Activated T-helper 2 cell treated with anti-CD3 and anti-CD28 coated beads, Interferon-gamma antibody, Interleukin-2, Interleukin-4, amounts not matched to agents 10 μg/mL and 5 μg/mL and 100 μg/mL, durations not matched to agents 14 hours and 24 hours and 36 hours (primary cell): Measurements from ENCODE around the gene TLK1. TPM values are rescaled to one million over a fixed set of nuclear protein-coding genes. Genes with fewer than 3 reads are reported as not detected.

Source experiments
- DNase-seq: peaks from one replicate; pipeline ENCODE4 v3.0.0; 2021; ENCODE audit warnings: low spot score
- H3K27ac Mint-ChIP-seq: one replicate; pipeline ENCODE4 v1.8.0; 2021; ENCODE audit warnings: mixed read lengths
- H3K27me3 Mint-ChIP-seq: one replicate; pipeline ENCODE4 v1.8.0; 2021; ENCODE audit warnings: low read depth, mixed read lengths
- H3K36me3 Mint-ChIP-seq: one replicate; pipeline ENCODE4 v1.8.0; 2021; ENCODE audit warnings: low read depth, mixed read lengths
- H3K4me1 Mint-ChIP-seq: one replicate; pipeline ENCODE4 v1.8.0; 2021; ENCODE audit warnings: low read depth, mixed read lengths
- H3K4me3 Mint-ChIP-seq: one replicate; pipeline ENCODE4 v1.8.0; 2021; ENCODE audit warnings: low read depth, mild to moderate bottlenecking, moderate library complexity, mixed read lengths
- H3K9me3 Mint-ChIP-seq: one replicate; pipeline ENCODE4 v1.8.0; 2021; ENCODE audit warnings: mixed read lengths
- intact Hi-C: fragments of 100-400 bp; cut with micrococcal nuclease; formaldehyde crosslinking; loops from one replicate; pipeline ENCODE4 v1.15.1; 2023
- total RNA-seq: library from RNA; stranded (reverse); gene quantifications from 2 replicates; pipeline ENCODE4 v1.2.3, GENCODE V29; 2022

Gene TLK1
- total RNA-seq, 1 donor from 2014 or later, result 81.7 TPM

DNA sequence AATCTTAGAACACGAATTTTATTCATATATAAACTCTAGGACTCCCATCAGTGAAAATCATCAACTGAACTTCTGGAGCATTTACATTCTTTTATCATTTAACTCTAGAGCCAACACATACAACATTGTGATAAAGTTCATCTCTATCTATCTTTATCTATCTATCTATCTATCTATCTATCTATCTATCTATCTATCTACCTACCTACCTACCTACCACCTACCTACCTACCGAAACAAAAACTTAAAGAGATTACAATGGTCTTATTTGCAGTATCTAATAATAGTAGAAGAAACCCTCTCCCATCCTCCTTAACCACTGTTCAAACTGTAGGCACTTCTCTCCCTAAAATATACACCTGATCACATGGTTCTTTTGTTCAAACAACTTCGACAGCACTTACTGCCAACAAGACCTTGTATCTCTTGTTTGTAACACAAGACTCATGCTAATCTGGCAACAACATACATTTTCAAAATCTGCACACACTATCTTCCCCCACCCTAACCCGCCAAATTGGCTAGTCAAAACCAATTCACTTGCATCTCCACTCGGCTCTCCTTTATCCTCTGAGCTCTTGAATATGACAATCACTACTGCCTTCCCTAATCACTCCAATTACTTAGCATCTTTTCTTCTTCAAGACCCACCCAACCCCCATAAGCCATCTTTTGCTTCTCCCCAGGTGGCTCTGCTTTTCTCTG, 162.6 kb downstream of the TLK1 start:
- H3K27ac Mint-ChIP-seq, result peak overlapping the region; percentile 2
- no peaks in the 10 kb centered on the region for H3K27me3 Mint-ChIP-seq
- H3K36me3 Mint-ChIP-seq, result peaks cover 64% of the 10 kb centered on the region
- H3K4me1 Mint-ChIP-seq, result no peaks in the 10 kb centered on the region
- no peak overlapping the region for H3K4me3 Mint-ChIP-seq
- intact Hi-C loops, result no loop called here
- no peaks in the 10 kb centered on the region for H3K9me3 Mint-ChIP-seq
- no peak for DNase-seq

DNA sequence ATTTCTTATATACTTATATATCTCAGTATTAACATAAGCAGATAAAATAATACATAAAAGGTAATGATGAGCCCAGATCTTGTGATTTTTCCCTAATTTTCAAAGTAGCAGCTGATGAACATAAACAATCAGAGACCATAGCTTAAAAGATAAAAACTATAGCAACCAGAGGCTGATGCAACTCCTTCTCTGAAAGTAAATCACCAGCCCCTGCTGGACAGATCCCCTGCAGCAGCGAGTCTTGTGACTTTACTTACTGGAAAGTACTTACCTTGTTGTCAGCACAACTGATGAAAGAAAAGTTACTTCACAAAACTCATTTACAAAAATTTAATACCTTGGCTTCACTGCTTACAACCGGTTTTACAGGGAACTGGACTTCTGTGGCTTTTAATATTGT, 164.4 kb downstream of the TLK1 start:
- H3K27ac Mint-ChIP-seq, result no peak overlapping the region
- intact Hi-C loops, result no loop called here
- peaks cover 64% of the 10 kb centered on the region for H3K36me3 Mint-ChIP-seq
- H3K27me3 Mint-ChIP-seq, result no peaks in the 10 kb centered on the region
- H3K9me3 Mint-ChIP-seq, result no peaks in the 10 kb centered on the region
- H3K4me3 Mint-ChIP-seq, result no peak overlapping the region
- peaks cover 3% of the 10 kb centered on the region for H3K4me1 Mint-ChIP-seq
- DNase-seq, result no peak

DNA sequence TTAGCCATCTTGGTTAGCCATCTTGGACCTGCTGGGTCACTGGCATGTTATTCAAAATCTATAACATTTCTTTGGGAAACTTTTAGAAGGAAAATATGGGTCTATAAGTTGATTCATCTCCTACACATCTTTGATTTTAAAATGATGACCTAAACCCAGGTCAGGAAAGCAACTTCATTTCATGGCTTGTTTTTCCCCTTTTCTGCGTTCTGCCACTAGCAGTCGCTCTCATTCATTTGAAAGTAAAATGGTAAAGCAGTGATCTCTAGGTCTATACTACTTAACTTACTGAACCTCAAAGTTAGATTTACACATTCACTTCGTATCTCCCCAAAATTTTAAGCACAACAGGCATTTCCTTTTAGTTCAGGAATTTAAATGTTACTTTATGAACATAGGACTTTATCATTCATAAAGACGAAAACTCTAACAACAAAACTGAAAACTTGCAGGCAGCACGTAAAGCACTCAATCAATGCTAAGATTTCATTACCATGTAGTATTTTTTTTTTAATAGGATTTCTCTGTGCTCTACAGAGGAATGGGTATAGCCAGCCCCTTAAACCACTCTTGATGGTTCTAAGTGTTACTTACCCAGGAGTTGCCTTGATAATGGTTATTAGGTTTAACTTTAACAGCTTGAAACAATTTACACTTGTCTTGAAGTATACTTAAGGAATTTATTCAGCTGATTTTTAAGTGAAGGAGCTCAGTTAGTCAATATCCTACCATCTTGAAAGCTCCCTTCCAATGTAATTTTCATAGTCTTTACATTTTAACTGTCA, 169.1 kb downstream of the TLK1 start:
- peaks cover 3% of the 10 kb centered on the region for H3K4me1 Mint-ChIP-seq
- H3K27ac Mint-ChIP-seq, result no peak overlapping the region
- H3K36me3 Mint-ChIP-seq, result peaks cover 48% of the 10 kb centered on the region

DNA sequence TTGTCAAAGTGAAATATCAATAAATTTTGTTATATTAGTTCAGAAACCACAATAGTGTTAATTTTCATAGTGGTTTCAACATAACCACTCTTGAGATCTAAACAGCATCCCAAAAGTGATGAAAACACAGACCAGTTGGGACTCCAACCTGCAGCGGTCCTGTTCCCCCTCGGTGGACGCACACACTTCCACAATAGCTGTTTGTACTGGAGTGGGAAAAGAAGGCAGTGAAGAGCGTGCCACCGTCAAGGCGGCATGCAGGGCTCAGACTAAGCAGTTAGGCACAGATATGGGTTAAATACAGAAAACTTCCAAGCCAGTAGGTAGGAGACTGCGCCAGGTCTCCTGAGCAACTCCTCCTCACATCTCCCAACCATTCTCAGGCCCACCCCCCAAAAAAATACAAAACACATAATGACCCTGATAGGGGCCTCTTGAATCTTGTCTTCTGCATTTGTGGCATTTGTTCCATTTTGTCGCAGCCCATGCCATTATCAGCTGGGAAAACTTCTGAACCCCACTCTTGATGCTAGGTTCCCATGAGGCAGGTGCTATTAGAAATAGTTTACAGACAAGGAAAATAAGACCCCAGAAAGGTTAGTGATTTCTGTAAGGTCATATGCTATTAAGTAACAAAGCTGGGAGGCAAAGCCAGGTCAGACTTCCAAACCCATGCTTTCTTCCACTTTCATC, 174.0 kb downstream of the TLK1 start:
- intact Hi-C loops, result no loop called here
- Mint-ChIP-seq H3K27ac (no peak overlapping the region), H3K4me1 (peaks cover 3% of the 10 kb centered on the region), H3K4me3 (no peak overlapping the region), H3K9me3 (no peaks in the 10 kb centered on the region), H3K27me3 (no peaks in the 10 kb centered on the region), H3K36me3 (peaks cover 21% of the 10 kb centered on the region)
- no peak for DNase-seq

More for the DNA sequence above, 169.1 kb downstream of the TLK1 start:
- no peak overlapping the region for H3K4me3 Mint-ChIP-seq
- intact Hi-C loops, result no loop called here
- no peaks in the 10 kb centered on the region for H3K27me3 Mint-ChIP-seq
- no peaks in the 10 kb centered on the region for H3K9me3 Mint-ChIP-seq
- no peak for DNase-seq

DNA sequence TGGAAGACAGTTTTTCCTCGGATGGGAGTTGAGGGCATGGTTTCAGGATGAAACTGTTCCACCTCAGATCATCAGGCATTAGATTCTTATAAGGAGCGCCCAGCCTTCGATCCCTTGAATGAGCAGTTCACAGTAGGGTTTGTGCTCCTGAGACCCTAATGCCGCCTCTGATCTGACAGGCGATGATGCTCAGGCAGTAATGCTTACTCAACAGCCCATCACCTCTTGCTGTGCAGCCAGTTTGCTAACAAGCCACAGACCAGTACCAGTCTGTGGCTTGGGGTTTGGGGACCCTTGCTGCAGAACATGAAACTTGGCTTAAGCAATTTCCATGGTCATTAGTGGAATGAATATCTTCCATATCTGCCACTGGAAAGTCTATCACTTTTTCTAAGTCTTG, 175.3 kb downstream of the TLK1 start:
- peaks cover 11% of the 10 kb centered on the region for H3K36me3 Mint-ChIP-seq
- H3K4me3 Mint-ChIP-seq, result no peak overlapping the region
- intact Hi-C loops, result no loop called here
- no peaks in the 10 kb centered on the region for H3K4me1 Mint-ChIP-seq
- no peaks in the 10 kb centered on the region for H3K27me3 Mint-ChIP-seq
- no peaks in the 10 kb centered on the region for H3K9me3 Mint-ChIP-seq
- H3K27ac Mint-ChIP-seq, result no peak overlapping the region
- no peak for DNase-seq

DNA sequence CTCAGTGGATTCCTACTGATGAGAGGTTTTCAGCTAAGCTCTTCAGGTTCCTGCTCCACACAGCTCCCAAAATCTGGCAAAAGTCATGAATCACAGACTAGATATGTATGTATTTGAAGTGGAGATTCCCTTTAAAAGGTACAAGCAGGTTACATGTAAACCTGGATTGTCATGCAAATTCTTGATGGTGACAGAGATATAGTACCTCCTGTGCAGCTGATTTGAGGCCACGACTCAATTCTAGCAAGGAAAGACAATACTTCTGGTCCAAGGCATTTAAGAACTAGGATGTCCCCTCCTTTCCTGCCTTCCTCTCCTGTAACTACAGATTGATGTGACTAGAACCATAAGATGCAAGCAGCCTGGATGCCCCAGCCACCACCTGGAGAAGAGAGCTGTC, 176.6 kb downstream of the TLK1 start:
- intact Hi-C loops, result no loop called here
- Mint-ChIP-seq H3K4me3 (no peak overlapping the region), H3K36me3 (peaks cover 8% of the 10 kb centered on the region), H3K27ac (no peak overlapping the region), H3K27me3 (no peaks in the 10 kb centered on the region), H3K9me3 (no peaks in the 10 kb centered on the region), H3K4me1 (no peaks in the 10 kb centered on the region)
- no peak for DNase-seq

DNA sequence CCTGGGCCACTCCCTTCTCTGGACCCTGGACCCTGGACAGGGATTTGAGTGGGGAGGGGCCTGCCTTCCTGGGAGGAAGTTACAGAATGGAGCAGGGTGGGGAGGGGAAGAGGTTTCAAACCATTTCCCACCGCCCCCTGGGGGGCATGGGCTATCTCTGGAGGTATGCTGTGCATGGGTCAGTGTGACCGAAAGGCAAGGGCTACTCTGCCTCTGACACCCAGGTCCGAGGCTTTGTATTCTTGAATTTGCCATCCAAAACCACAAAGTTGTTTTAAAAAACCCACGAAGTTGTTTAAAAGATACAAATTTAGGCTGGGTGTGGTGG, 184.8 kb downstream of the TLK1 start:
- DNase-seq, result no peak
- Mint-ChIP-seq H3K36me3 (no peaks in the 10 kb centered on the region), H3K27me3 (no peaks in the 10 kb centered on the region), H3K27ac (no peak overlapping the region), H3K9me3 (no peaks in the 10 kb centered on the region), H3K4me1 (peaks cover 10% of the 10 kb centered on the region), H3K4me3 (no peak overlapping the region)
- intact Hi-C loops, result loop anchor here (10.0 kb wide), 1 partner anchor 269 kb away; no protein-coding TSS in a partner anchor

DNA sequence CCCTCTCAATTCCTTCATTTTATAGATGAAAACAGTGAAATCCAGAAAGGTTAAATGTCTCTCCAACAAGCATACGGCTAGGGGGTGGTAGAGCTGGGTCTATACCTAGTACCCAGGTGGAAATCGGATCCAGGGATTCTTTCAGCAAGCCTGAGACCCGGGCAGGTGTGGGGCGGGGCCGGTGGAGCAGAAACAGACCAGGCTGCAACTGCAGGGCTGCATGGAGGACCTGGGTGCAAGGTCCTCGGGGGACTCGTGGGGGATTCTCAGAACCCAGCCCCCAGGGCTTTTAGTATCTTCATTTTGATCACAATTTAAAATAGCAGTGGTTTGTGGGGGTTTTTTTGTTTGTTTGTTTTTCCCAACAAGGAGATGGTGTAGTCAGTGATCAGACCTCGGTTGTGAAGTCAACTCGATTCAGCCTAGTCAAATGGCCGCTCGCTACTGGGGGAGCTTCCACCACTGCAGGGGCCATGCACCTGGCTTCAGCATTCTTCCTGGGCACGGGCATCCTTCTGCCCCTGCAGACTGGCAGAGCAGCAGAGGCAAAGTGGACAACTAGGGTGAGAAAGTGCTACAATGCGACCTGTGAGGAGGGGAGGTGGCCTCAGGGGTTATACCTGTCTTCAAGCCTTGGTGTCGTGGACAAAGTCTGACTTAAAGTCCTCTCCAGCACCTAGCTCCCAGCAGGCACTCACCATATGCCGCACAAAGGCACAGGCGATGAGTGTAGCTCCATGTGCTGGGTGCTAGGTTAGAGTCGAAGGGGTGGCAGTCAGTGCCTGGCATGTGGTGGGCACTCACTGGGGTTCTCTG, 185.4 kb downstream of the TLK1 start:
- intact Hi-C loops, result loop anchor here (10.0 kb wide), 1 partner anchor 269 kb away; no protein-coding TSS in a partner anchor
- Mint-ChIP-seq H3K4me3 (no peak overlapping the region), H3K27ac (no peak overlapping the region), H3K36me3 (no peaks in the 10 kb centered on the region), H3K9me3 (no peaks in the 10 kb centered on the region), H3K4me1 (peaks cover 10% of the 10 kb centered on the region), H3K27me3 (no peaks in the 10 kb centered on the region)
- DNase-seq, result no peak

DNA sequence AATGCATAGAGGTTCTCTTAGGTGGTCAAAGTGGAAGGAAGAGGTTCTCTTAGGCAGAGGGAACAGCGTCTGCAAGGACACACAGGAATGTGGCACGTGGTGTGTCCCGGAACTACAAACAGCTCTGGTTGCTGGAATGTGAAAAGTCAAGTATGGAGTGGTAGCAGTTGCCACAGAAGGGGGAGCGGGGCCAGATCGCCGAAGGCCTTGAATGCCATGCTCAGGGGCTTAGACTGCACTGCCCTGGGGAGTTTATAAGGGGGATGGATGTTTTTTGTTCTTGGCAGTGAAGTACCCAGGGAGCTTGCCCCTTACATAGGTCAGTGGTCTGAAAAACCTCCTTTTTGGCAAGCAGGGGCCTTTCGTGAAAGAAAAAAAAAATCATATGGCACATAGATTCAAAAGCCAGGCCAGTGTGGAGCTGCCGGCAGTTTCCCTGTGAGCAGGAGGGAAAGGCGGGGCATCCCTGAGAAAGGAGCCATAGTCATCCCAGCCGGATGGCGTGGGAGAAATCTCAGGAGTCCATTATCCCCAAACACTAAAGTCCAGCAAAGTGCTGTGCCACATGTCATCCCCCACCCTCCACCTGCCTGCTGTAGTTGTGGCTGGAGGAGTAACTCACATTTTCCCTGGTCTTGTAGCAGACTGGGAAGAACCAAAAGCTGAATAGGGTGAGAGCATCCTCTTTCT, 186.2 kb downstream of the TLK1 start:
- H3K4me1 Mint-ChIP-seq, result peaks cover 10% of the 10 kb centered on the region
- H3K27me3 Mint-ChIP-seq, result no peaks in the 10 kb centered on the region
- peak overlapping the region; percentile 64 for H3K4me3 Mint-ChIP-seq
- H3K27ac Mint-ChIP-seq, result peak overlapping the region; percentile 40
- no peaks in the 10 kb centered on the region for H3K36me3 Mint-ChIP-seq
- no peaks in the 10 kb centered on the region for H3K9me3 Mint-ChIP-seq
- intact Hi-C loops, result loop anchor here (5.0 to 10.0 kb wide), 2 partner anchors 168 to 270 kb away; no protein-coding TSS in a partner anchor
- DNase-seq, result no peak

DNA sequence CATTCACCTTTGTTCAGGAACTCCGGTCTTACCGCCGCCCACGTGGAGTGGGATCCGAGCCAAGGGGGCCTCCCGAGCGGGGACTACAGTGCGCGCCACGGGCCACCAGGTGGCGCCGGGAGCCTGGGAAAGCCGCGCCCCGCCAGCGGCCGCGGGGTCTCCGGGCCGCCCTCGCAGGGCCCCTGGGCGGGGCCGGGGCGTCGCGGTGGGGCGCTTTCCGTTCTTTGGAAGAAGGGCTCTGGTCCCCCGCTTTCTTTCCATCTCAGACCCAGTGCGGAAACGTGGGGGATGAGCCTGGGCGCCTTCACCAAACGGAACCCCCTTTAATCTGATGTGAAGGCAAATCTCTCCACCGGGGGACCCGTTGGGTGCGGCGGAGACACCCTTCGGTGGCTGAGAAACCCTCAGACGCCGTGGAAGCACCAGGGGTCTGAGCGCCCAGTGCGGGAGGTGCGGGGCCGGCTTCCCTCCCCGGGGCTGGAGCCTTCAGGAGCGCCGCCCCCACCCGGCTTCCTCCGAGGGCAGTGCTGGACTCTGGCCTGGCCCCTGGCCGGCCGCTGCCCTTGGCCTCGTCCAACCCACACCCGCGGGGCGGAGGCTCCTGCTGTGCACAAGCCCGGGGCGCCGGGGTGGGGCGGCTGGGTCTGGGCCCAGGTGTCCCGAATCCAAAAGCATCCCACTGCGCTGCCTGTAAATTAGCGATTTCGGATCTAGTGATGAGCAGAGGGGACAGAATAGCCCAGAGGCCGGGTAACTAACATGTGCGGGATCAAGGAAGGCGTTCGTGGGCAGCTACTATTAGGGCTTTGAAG, 187.0 kb downstream of the TLK1 start:
- peaks cover 10% of the 10 kb centered on the region for H3K4me1 Mint-ChIP-seq
- peak overlapping the region; percentile 63 for H3K27ac Mint-ChIP-seq
- H3K9me3 Mint-ChIP-seq, result no peaks in the 10 kb centered on the region
- DNase-seq, result peak; percentile 75
- no peaks in the 10 kb centered on the region for H3K27me3 Mint-ChIP-seq
- intact Hi-C loops, result loop anchor here (1.0 to 10.0 kb wide), 7 partner anchors 113 to 461 kb away; partner anchors contain the start of gene DCAF17
- H3K36me3 Mint-ChIP-seq, result no peaks in the 10 kb centered on the region
- H3K4me3 Mint-ChIP-seq, result peak overlapping the region; percentile 76

DNA sequence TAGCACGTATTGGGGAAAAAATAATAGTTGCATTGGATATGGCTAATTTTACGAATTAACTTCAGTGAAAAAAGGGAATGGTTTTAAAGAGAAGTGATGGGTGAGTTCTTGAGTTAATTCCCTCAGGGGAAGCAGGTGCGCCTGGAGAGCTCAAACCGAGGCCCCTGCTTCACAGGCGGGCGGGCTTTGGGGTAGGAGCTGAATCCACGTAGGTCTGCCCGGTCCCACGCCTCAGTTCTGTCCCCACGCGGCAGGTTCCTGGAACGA, 187.5 kb downstream of the TLK1 start:
- peak overlapping the region; percentile 52 for H3K27ac Mint-ChIP-seq

More for the DNA sequence above, 187.5 kb downstream of the TLK1 start:
- Mint-ChIP-seq H3K9me3 (no peaks in the 10 kb centered on the region), H3K4me1 (peaks cover 10% of the 10 kb centered on the region), H3K27me3 (no peaks in the 10 kb centered on the region), H3K4me3 (peak overlapping the region; percentile 60), H3K36me3 (peaks cover 4% of the 10 kb centered on the region)
- intact Hi-C loops, result loop anchor here (1.0 to 10.0 kb wide), 7 partner anchors 113 to 461 kb away; partner anchors contain the start of gene DCAF17
- DNase-seq, result no peak
